Glutamatergic neuron (in vitro differentiated cells): ENCODE data around the gene ABTB2. TPM values are rescaled to one million over a fixed set of nuclear protein-coding genes. Genes with fewer than 3 reads are reported as not detected.

ENCODE experiments used
- DNase-seq: peaks from one replicate; pipeline ENCODE4 v3.0.0; 2022
- H3K27ac Mint-ChIP-seq: one replicate; pipeline ENCODE4 v1.8.0; 2020; ENCODE audit warnings: mild to moderate bottlenecking, mixed read lengths, inconsistent platforms; ENCODE audit not compliant: unreplicated experiment
- H3K27me3 Mint-ChIP-seq: one replicate; pipeline ENCODE4 v1.8.0; 2020; ENCODE audit warnings: mild to moderate bottlenecking, moderate library complexity, mixed read lengths, inconsistent platforms; ENCODE audit not compliant: unreplicated experiment
- H3K36me3 Mint-ChIP-seq: one replicate; pipeline ENCODE4 v1.8.0; 2020; ENCODE audit warnings: mild to moderate bottlenecking, mixed read lengths, inconsistent platforms; ENCODE audit not compliant: unreplicated experiment
- H3K4me1 Mint-ChIP-seq: one replicate; pipeline ENCODE4 v1.8.0; 2020; ENCODE audit warnings: mild to moderate bottlenecking, low read depth, mixed read lengths, inconsistent platforms; ENCODE audit not compliant: unreplicated experiment
- H3K4me3 Mint-ChIP-seq: one replicate; pipeline ENCODE4 v1.8.0; 2020; ENCODE audit warnings: mild to moderate bottlenecking, mixed read lengths, inconsistent platforms; ENCODE audit not compliant: unreplicated experiment
- H3K9me3 Mint-ChIP-seq: one replicate; pipeline ENCODE4 v1.8.0; 2020; ENCODE audit warnings: mild to moderate bottlenecking, moderate library complexity, mixed read lengths, inconsistent platforms; ENCODE audit not compliant: unreplicated experiment
- CTCF ChIP-seq: fragments of 200-600 bp; sonication (generic); IDR thresholded peaks from one replicate; pipeline ENCODE4 v1.5.0; 2021; ENCODE audit not compliant: partially characterized antibody, unreplicated experiment
- total RNA-seq: library from RNA; stranded (reverse); fragmentation: NEBNext Ultra II Directional; extraction: Animal tissue kit (Norgen Biotek cat#: 25700); gene quantifications from one replicate; pipeline ENCODE4 v1.2.1, GENCODE V29; 2021; ENCODE audit not compliant: unreplicated experiment

Gene ABTB2
- total RNA-seq, 1 donor from 2014 or later = 9.3 TPM

GRCh38 chr11:34208266-34209135 lies 149.3 kb downstream of the ABTB2 start:
- Mint-ChIP-seq H3K27ac (no peak overlapping the region), H3K36me3 (no peaks in the 10 kb centered on the region), H3K4me1 (peaks cover 5% of the 10 kb centered on the region), H3K9me3 (no peaks in the 10 kb centered on the region), H3K27me3 (no peaks in the 10 kb centered on the region), H3K4me3 (no peak overlapping the region)
- no peak for DNase-seq
- TF ChIP-seq CTCF = no peak

DNA sequence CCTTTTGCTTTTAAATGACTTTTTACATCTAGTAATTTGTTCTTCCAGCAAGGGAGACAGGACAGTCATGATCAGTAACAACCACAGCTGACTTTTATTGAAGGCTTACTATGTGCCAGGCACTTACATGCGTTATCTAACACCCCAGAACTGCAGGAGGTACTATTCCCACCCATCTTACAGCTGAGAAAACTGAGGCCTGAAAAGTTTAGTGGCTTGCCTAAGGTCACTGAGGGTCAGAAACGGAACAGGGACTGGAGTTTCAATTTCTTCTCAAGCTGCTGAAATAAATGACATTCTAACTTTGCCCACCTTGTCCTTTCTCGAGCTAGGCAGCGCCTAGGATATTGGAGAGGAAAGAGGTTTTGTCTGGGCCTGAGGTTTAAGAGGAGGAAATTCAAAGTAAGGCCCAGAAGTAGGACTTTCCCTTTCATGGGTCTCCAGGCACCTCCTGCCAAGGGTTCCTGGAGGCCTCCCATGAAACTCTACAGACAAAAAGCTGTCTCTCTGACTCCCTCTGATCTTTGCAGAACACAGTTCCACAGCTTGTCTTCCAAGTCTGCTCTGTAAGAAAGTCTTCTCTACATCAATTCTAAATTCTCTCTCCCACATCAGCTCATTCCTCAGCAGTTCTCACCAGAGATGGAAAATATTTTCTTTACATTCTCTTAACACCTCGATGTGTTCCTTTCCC lies 150.2 kb downstream of the ABTB2 start:
- Mint-ChIP-seq H3K27me3 (no peaks in the 10 kb centered on the region), H3K4me3 (no peak overlapping the region), H3K27ac (no peak overlapping the region), H3K9me3 (no peaks in the 10 kb centered on the region), H3K4me1 (peaks cover 5% of the 10 kb centered on the region), H3K36me3 (no peaks in the 10 kb centered on the region)
- TF ChIP-seq CTCF = no peak
- DNase-seq = no peak

DNA sequence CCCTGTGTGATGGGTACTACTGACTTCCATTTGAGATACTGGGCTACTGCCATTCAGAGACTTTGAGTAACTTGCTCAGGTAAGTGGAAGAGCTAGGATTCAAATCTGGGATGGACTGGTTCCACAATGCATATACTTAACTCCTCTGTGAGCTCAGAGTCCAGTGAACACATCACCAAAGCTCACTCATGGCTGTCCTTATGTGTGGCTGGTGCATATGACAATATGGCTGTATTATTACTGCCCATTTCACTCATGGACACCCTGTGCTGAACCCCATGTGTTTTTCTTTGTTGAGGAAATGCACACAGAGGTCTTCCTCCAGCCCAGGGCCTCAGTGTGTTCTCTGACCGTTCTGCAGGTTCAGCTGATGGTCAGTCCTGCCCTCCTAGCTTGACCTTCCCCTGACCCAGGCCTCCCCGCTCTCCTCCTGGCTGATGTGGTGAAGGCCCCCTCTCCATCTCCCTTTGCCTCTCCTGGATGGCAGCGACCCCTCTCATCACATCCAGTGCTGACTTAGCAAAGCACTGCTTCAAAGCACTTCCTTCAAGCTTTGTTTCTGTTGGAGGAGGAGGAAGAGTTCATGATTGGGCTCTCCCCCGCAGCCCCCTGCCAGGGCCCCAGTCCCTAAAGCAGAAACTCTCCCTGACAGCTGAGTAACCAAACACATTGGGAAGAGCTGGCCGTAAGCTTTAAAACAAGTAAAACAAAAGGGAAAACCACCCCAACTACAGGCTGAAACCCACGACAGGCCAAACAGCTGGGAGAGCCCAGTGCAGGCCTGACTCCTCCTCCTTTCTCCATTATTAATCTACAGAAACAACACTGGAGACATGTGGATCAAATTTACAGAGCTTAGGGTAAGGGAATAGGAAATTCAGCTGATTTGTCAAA lies 151.2 kb downstream of the ABTB2 start:
- Mint-ChIP-seq H3K4me1 (peaks cover 5% of the 10 kb centered on the region), H3K4me3 (no peak overlapping the region), H3K36me3 (no peaks in the 10 kb centered on the region), H3K27me3 (no peaks in the 10 kb centered on the region), H3K9me3 (no peaks in the 10 kb centered on the region), H3K27ac (no peak overlapping the region)
- no peak for TF ChIP-seq CTCF
- no peak for DNase-seq

GRCh38 chr11:34205326-34206035 lies 152.3 kb downstream of the ABTB2 start:
- H3K4me1 Mint-ChIP-seq = peaks cover 5% of the 10 kb centered on the region
- no peak overlapping the region for H3K27ac Mint-ChIP-seq

More at GRCh38 chr11:34205326-34206035, 152.3 kb downstream of the ABTB2 start:
- DNase-seq = no peak
- no peaks in the 10 kb centered on the region for H3K36me3 Mint-ChIP-seq
- H3K9me3 Mint-ChIP-seq = no peaks in the 10 kb centered on the region
- H3K4me3 Mint-ChIP-seq = no peak overlapping the region
- H3K27me3 Mint-ChIP-seq = no peaks in the 10 kb centered on the region
- TF ChIP-seq CTCF = no peak
